Measurements from ENCODE around the gene SMAD3. TPM values are rescaled to one million over a fixed set of nuclear protein-coding genes. Genes with fewer than 3 reads are reported as not detected.

Gene SMAD3
- total RNA-seq, 1 experiment from 2014 or later, result 54.8 TPM

DNA sequence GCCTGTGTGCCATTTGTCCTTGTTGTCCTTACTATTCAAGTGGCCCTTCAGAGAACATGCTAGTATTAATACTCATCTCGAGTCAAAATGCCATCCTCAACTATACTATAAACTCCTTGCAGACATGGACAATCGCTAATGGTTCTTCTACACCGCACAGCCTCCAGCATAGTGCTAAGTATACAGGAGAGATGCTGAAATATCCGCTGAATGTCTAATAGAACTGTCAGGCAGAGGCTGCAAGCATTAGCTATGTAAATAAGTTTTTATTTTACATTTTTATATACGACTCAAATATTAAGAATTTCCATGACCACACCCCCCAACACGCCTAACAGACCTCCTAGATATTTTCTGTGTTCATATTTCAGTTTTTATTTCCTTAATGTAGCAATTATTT is 149.7 kb downstream of the SMAD3 start:
- H3K9me3 ChIP-seq, result no peaks in the 10 kb centered on the region
- no peaks in the 10 kb centered on the region for H3K4me1 ChIP-seq
- Mint-ChIP-seq H3K4me3 (ENCODE audit: unreplicated experiment) (no peak overlapping the region), H3K27me3 (ENCODE audit: insufficient read depth, unreplicated experiment) (no peaks in the 10 kb centered on the region), H3K9me3 (ENCODE audit: unreplicated experiment) (no peaks in the 10 kb centered on the region), H3K36me3 (ENCODE audit: insufficient read depth, unreplicated experiment) (peaks cover 20% of the 10 kb centered on the region), H3K27ac (ENCODE audit: unreplicated experiment) (no peak overlapping the region), H3K4me1 (ENCODE audit: low read depth, unreplicated experiment) (no peaks in the 10 kb centered on the region)
- ChIA-PET CTCF (no interaction called here), POLR2A (no interaction called here)
- TF ChIP-seq, protein P1, sequence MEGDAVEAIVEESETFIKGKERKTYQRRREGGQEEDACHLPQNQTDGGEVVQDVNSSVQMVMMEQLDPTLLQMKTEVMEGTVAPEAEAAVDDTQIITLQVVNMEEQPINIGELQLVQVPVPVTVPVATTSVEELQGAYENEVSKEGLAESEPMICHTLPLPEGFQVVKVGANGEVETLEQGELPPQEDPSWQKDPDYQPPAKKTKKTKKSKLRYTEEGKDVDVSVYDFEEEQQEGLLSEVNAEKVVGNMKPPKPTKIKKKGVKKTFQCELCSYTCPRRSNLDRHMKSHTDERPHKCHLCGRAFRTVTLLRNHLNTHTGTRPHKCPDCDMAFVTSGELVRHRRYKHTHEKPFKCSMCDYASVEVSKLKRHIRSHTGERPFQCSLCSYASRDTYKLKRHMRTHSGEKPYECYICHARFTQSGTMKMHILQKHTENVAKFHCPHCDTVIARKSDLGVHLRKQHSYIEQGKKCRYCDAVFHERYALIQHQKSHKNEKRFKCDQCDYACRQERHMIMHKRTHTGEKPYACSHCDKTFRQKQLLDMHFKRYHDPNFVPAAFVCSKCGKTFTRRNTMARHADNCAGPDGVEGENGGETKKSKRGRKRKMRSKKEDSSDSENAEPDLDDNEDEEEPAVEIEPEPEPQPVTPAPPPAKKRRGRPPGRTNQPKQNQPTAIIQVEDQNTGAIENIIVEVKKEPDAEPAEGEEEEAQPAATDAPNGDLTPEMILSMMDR (IDR thresholded peaks at IDR 0.05; ENCODE audit: insufficient read depth in 1 of 2, low read depth in 1 of 2, low read length in 1 of 2, severe bottlenecking in 1 of 2, unreplicated experiment in 1 of 2), result no peak
- H3K27me3 ChIP-seq (replicated peaks; ENCODE audit: control insufficient read depth, insufficient read depth, low read length), result no peaks in the 10 kb centered on the region
- no peak for DNase-seq
- no TSS peak for BruUV-seq (replicated peaks)
- intact Hi-C loops (cut with micrococcal nuclease; ENCODE audit: unreplicated experiment), result no loop called here
- H3K36me3 ChIP-seq (ENCODE audit: control insufficient read depth, insufficient read depth, low read length), result no peaks in the 10 kb centered on the region
- no peak overlapping the region for H3K4me3 ChIP-seq (ENCODE audit: low read depth, low read length)

- Mint-ChIP-seq H3K27ac (ENCODE audit: unreplicated experiment) (no peak overlapping the region), H3K27me3 (ENCODE audit: insufficient read depth, unreplicated experiment) (no peaks in the 10 kb centered on the region), H3K4me1 (ENCODE audit: low read depth, unreplicated experiment) (no peaks in the 10 kb centered on the region), H3K4me3 (ENCODE audit: unreplicated experiment) (no peak overlapping the region), H3K36me3 (ENCODE audit: insufficient read depth, unreplicated experiment) (peaks cover 20% of the 10 kb centered on the region), H3K9me3 (ENCODE audit: unreplicated experiment) (no peaks in the 10 kb centered on the region)
- no peaks in the 10 kb centered on the region for H3K36me3 ChIP-seq (ENCODE audit: control insufficient read depth, insufficient read depth, low read length)
- no peak overlapping the region for H3K4me3 ChIP-seq (ENCODE audit: low read depth, low read length)
- no TSS peak for BruUV-seq (replicated peaks)
- TF ChIP-seq, protein P1 (IDR thresholded peaks at IDR 0.05; ENCODE audit: insufficient read depth in 1 of 2, low read depth in 1 of 2, low read length in 1 of 2, severe bottlenecking in 1 of 2, unreplicated experiment in 1 of 2), result no peak
- intact Hi-C loops (cut with micrococcal nuclease; ENCODE audit: unreplicated experiment), result no loop called here
- DNase-seq, result no peak
- no peaks in the 10 kb centered on the region for H3K9me3 ChIP-seq
- ChIA-PET CTCF (no interaction called here), POLR2A (no interaction called here)
- no peaks in the 10 kb centered on the region for H3K4me1 ChIP-seq
- H3K27me3 ChIP-seq (replicated peaks; ENCODE audit: control insufficient read depth, insufficient read depth, low read length), result no peaks in the 10 kb centered on the region
Observed at GRCh38 chr15:67216859-67217258, 151.5 kb downstream of the SMAD3 start.

GRCh38 chr15:67218428-67218827 is 153.0 kb downstream of the SMAD3 start:
- Histone ChIP-seq H3K4me3 (ENCODE audit: low read depth, low read length) (no peak overlapping the region), H3K27me3 (replicated peaks; ENCODE audit: control insufficient read depth, insufficient read depth, low read length) (no peaks in the 10 kb centered on the region), H3K4me1 (no peaks in the 10 kb centered on the region), H3K36me3 (ENCODE audit: control insufficient read depth, insufficient read depth, low read length) (no peaks in the 10 kb centered on the region), H3K9me3 (no peaks in the 10 kb centered on the region)
- Mint-ChIP-seq H3K27me3 (ENCODE audit: insufficient read depth, unreplicated experiment) (no peaks in the 10 kb centered on the region), H3K9me3 (ENCODE audit: unreplicated experiment) (no peaks in the 10 kb centered on the region), H3K36me3 (ENCODE audit: insufficient read depth, unreplicated experiment) (peaks cover 20% of the 10 kb centered on the region), H3K4me1 (ENCODE audit: low read depth, unreplicated experiment) (no peaks in the 10 kb centered on the region), H3K27ac (ENCODE audit: unreplicated experiment) (no peak overlapping the region), H3K4me3 (ENCODE audit: unreplicated experiment) (no peak overlapping the region)
- intact Hi-C loops (cut with micrococcal nuclease; ENCODE audit: unreplicated experiment), result no loop called here
- POLR2A ChIA-PET, result no interaction called here
- no peak for DNase-seq
- BruUV-seq (replicated peaks), result no TSS peak
- CTCF ChIA-PET, result no interaction called here
- TF ChIP-seq, protein P1 (IDR thresholded peaks at IDR 0.05; ENCODE audit: insufficient read depth in 1 of 2, low read depth in 1 of 2, low read length in 1 of 2, severe bottlenecking in 1 of 2, unreplicated experiment in 1 of 2), result no peak
